Measurements from ENCODE around the gene C11orf65.
"Not testable (repeated sequence)": the region's sequence is repeated elsewhere in the genome, so short reads cannot be mapped to it uniquely, and the experiment has no call there.

Gene C11orf65

GRCh38 chr11:108393046-108393445 is 74.3 kb downstream of the C11orf65 start:
- H3K4me3 ChIP-seq (ENCODE audit: low read depth, low read length), result no peak overlapping the region
- TF ChIP-seq, protein P1, sequence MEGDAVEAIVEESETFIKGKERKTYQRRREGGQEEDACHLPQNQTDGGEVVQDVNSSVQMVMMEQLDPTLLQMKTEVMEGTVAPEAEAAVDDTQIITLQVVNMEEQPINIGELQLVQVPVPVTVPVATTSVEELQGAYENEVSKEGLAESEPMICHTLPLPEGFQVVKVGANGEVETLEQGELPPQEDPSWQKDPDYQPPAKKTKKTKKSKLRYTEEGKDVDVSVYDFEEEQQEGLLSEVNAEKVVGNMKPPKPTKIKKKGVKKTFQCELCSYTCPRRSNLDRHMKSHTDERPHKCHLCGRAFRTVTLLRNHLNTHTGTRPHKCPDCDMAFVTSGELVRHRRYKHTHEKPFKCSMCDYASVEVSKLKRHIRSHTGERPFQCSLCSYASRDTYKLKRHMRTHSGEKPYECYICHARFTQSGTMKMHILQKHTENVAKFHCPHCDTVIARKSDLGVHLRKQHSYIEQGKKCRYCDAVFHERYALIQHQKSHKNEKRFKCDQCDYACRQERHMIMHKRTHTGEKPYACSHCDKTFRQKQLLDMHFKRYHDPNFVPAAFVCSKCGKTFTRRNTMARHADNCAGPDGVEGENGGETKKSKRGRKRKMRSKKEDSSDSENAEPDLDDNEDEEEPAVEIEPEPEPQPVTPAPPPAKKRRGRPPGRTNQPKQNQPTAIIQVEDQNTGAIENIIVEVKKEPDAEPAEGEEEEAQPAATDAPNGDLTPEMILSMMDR (IDR thresholded peaks at IDR 0.05), result no peak
- no peaks in the 10 kb centered on the region for H3K27me3 ChIP-seq (ENCODE audit: control insufficient read depth, insufficient read depth, low read length)
- H3K79me2 ChIP-seq, result no peaks in the 10 kb centered on the region
- H3K9ac ChIP-seq, result no peak overlapping the region
- no peaks in the 10 kb centered on the region for H3K36me3 ChIP-seq (ENCODE audit: control insufficient read depth, insufficient read depth, low read length)
- no peak overlapping the region for H2AFZ ChIP-seq
- no peak overlapping the region for H3K4me2 ChIP-seq (ENCODE audit: low read length)
- no peak overlapping the region for H3K27ac ChIP-seq
- H3K9me3 ChIP-seq (ENCODE audit: control insufficient read depth, low read length), result no peaks in the 10 kb centered on the region
- H3K4me1 ChIP-seq, result no peaks in the 10 kb centered on the region

DNA sequence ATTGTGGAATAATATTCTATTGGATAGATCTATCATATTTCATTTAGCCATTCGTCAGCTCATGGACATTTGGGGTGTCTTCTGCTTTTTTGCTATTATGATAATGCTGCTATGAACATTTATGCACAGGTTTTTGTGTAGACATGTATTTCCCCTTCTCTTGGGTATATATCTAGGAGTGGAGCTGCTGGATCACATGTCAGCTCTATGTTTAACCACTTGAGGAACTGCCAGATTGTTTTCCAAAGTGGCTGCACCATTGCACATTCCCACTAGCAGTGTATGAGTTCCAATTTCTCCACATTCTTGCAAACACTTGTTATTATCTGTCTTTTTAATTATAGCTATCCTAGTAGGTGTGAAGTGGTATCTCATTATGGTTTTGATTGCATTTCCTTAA is 75.0 kb downstream of the C11orf65 start:
- H3K4me3 ChIP-seq (ENCODE audit: low read depth, low read length), result no peak overlapping the region
- no peaks in the 10 kb centered on the region for H3K9me3 ChIP-seq (ENCODE audit: control insufficient read depth, low read length)
- no peak overlapping the region for H3K9ac ChIP-seq
- H3K27me3 ChIP-seq (ENCODE audit: control insufficient read depth, insufficient read depth, low read length), result no peaks in the 10 kb centered on the region
- H3K4me2 ChIP-seq (ENCODE audit: low read length), result no peak overlapping the region
- H3K79me2 ChIP-seq, result no peaks in the 10 kb centered on the region
- H3K36me3 ChIP-seq (ENCODE audit: control insufficient read depth, insufficient read depth, low read length), result no peaks in the 10 kb centered on the region
- no peaks in the 10 kb centered on the region for H3K4me1 ChIP-seq
- H2AFZ ChIP-seq, result no peak overlapping the region
- TF ChIP-seq, protein P1 (IDR thresholded peaks at IDR 0.05), result no peak
- no peak overlapping the region for H3K27ac ChIP-seq

DNA sequence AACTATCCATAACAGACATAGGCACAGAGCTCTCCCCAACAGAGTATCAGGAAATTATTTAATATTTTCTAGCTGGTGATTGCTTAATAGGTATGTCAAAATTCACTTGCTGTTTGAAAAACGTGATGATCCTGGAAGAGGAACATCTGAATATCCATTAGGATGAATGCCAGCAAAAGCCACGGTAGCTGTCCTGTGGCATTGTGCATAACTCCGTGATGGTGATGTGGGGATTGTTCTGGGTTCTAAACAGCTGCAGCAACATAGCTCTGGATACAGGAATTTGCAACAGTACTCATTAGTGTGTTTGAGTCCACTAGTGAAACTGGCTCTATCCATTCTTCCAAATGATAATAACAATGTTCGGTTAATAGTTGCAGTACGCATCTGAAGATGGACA is 78.8 kb downstream of the C11orf65 start:
- no peaks in the 10 kb centered on the region for H3K4me1 ChIP-seq
- H3K27me3 ChIP-seq (ENCODE audit: control insufficient read depth, insufficient read depth, low read length), result no peaks in the 10 kb centered on the region
- H3K79me2 ChIP-seq, result no peaks in the 10 kb centered on the region
- H3K9ac ChIP-seq, result no peak overlapping the region
- H3K4me2 ChIP-seq (ENCODE audit: low read length), result no peak overlapping the region
- TF ChIP-seq, protein P1 (IDR thresholded peaks at IDR 0.05), result no peak
- no peak overlapping the region for H2AFZ ChIP-seq
- H3K27ac ChIP-seq, result no peak overlapping the region
- H3K4me3 ChIP-seq (ENCODE audit: low read depth, low read length), result no peak overlapping the region
- H3K9me3 ChIP-seq (ENCODE audit: control insufficient read depth, low read length), result no peaks in the 10 kb centered on the region
- H3K36me3 ChIP-seq (ENCODE audit: control insufficient read depth, insufficient read depth, low read length), result no peaks in the 10 kb centered on the region

- H3K4me2 ChIP-seq (ENCODE audit: low read length); H3K9me3 ChIP-seq (ENCODE audit: control insufficient read depth, low read length); H3K79me2 ChIP-seq; H2AFZ ChIP-seq; H3K27ac ChIP-seq; H3K4me1 ChIP-seq; H3K27me3 ChIP-seq (ENCODE audit: control insufficient read depth, insufficient read depth, low read length); H3K36me3 ChIP-seq (ENCODE audit: control insufficient read depth, insufficient read depth, low read length); H3K9ac ChIP-seq; H3K4me3 ChIP-seq (ENCODE audit: low read depth, low read length): not testable (repeated sequence)
Observed at GRCh38 chr11:108373505-108373904, 93.8 kb downstream of the C11orf65 start.

DNA sequence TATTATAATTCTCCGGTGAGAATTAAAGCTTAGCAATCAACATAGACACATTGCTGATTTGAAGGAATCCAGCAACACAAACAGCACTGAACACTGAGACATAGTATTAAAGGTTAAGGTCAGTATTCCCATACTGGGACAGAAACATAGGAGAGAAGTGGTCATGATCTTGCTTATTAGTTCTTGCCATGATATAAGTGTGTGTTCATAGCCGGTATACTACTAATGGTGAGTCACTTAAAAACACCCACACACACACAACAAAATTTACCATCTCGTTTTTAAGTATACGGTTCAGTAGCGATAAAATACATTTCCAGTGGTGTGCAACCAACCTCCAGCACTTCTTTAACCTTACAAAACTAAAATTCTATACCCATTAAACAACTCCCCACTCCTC is 96.3 kb downstream of the C11orf65 start:
- no peaks in the 10 kb centered on the region for H3K4me1 ChIP-seq
- no peak overlapping the region for H2AFZ ChIP-seq
- H3K4me2 ChIP-seq (ENCODE audit: low read length), result no peak overlapping the region
- TF ChIP-seq, protein P1 (IDR thresholded peaks at IDR 0.05), result no peak
- H3K9ac ChIP-seq, result no peak overlapping the region
- no peak overlapping the region for H3K4me3 ChIP-seq (ENCODE audit: low read depth, low read length)
- H3K27me3 ChIP-seq (ENCODE audit: control insufficient read depth, insufficient read depth, low read length), result no peaks in the 10 kb centered on the region
- H3K9me3 ChIP-seq (ENCODE audit: control insufficient read depth, low read length), result no peaks in the 10 kb centered on the region
- no peaks in the 10 kb centered on the region for H3K36me3 ChIP-seq (ENCODE audit: control insufficient read depth, insufficient read depth, low read length)
- H3K27ac ChIP-seq, result no peak overlapping the region
- H3K79me2 ChIP-seq, result no peaks in the 10 kb centered on the region

Measured in parathyroid adenoma (tissue), 2 donors.